Stimulated activated CD8-positive, alpha-beta memory T cell treated with anti-CD3 and anti-CD28 coated beads, Interleukin-7, amount 100 ng/mL, for 1 hour (primary cell): ENCODE measurements around the gene NCKAP5.

Experiments used
- DNase-seq, 2 donors: peaks; one replicate each; pipeline ENCODE4 v3.0.0-alpha.2; 2020; ENCODE audit warnings: low read depth in 2 of 2

NCKAP5 gene

GRCh38 chr2:133382566-133382965, 185.7 kb downstream of the NCKAP5 start:
- DNase-seq = no peak

- DNase-seq = no peak
Measured at GRCh38 chr2:133380991-133381390, 187.3 kb downstream of the NCKAP5 start.

- no peak for DNase-seq
Measured at GRCh38 chr2:133378928-133379549, 189.2 kb downstream of the NCKAP5 start.

- no peak for DNase-seq
Measured at GRCh38 chr2:133378386-133378785, 189.9 kb downstream of the NCKAP5 start.

GRCh38 chr2:133377599-133377998, 190.7 kb downstream of the NCKAP5 start:
- DNase-seq = no peak

GRCh38 chr2:133377021-133377481, 191.2 kb downstream of the NCKAP5 start:
- no peak for DNase-seq

GRCh38 chr2:133374781-133375180, 193.5 kb downstream of the NCKAP5 start:
- no peak for DNase-seq

- DNase-seq = no peak
Measured at GRCh38 chr2:133371286-133371685, 197.0 kb downstream of the NCKAP5 start.

GRCh38 chr2:133369901-133370658, 198.2 kb downstream of the NCKAP5 start:
- DNase-seq = no peak

- DNase-seq = no peak
Measured at GRCh38 chr2:133365117-133365516, 203.1 kb downstream of the NCKAP5 start.

- no peak for DNase-seq
Measured at GRCh38 chr2:133364636-133365035, 203.6 kb downstream of the NCKAP5 start.

GRCh38 chr2:133363884-133364283, 204.4 kb downstream of the NCKAP5 start:
- DNase-seq = no peak

- no peak for DNase-seq
Measured at GRCh38 chr2:133362061-133362476, 206.2 kb downstream of the NCKAP5 start.

- DNase-seq = no peak
Measured at GRCh38 chr2:133360882-133361281, 207.4 kb downstream of the NCKAP5 start.

- DNase-seq = no peak
Measured at GRCh38 chr2:133360190-133360589, 208.1 kb downstream of the NCKAP5 start.

GRCh38 chr2:133352719-133353118, 215.5 kb downstream of the NCKAP5 start:
- DNase-seq = no peak

- no peak for DNase-seq
Measured at GRCh38 chr2:133346654-133347053, 221.6 kb downstream of the NCKAP5 start.

GRCh38 chr2:133345638-133346037, 222.6 kb downstream of the NCKAP5 start:
- no peak for DNase-seq

GRCh38 chr2:133344849-133345248, 223.4 kb downstream of the NCKAP5 start:
- no peak for DNase-seq

GRCh38 chr2:133343018-133343352, 225.3 kb downstream of the NCKAP5 start:
- no peak for DNase-seq

GRCh38 chr2:133342286-133343017, 225.8 kb downstream of the NCKAP5 start:
- no peak for DNase-seq

- no peak for DNase-seq
Measured at GRCh38 chr2:133341575-133341974, 226.7 kb downstream of the NCKAP5 start.

- DNase-seq = no peak
Measured at GRCh38 chr2:133338224-133338623, 230.0 kb downstream of the NCKAP5 start.
